ENCODE data around the gene PRXL2B.

The PRXL2B gene

DNA sequence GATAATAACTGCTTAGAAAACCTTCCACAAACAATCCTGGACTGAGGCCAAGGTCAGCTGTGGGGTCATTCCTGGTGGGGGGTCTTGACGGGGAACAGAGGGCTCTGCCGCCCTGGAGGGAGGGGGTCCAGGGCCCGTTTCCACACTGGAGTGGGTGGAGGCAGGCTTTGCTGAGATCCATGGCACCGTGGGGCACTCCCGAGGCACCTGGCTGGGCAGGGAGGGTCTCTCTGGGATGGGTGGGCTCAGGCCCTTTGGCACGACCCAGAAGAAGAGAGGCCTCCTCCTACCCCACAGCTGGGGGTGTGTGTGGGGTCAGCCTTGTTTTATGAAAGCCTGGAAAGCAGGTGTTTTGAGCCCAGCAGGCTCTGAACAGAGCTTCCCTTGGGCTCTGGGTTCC is 41.2 kb downstream of the PRXL2B start:
- ATAC-seq (ENCODE audit: low read depth) = no peak
- no peaks in the 10 kb centered on the region for H3K4me1 ChIP-seq (ENCODE audit: insufficient read depth, poor library complexity, severe bottlenecking)
- no peaks in the 10 kb centered on the region for H3K36me3 ChIP-seq (ENCODE audit: low read depth)
- H3K9me3 ChIP-seq (ENCODE audit: severe bottlenecking) = no peaks in the 10 kb centered on the region
- TF ChIP-seq, protein P1, sequence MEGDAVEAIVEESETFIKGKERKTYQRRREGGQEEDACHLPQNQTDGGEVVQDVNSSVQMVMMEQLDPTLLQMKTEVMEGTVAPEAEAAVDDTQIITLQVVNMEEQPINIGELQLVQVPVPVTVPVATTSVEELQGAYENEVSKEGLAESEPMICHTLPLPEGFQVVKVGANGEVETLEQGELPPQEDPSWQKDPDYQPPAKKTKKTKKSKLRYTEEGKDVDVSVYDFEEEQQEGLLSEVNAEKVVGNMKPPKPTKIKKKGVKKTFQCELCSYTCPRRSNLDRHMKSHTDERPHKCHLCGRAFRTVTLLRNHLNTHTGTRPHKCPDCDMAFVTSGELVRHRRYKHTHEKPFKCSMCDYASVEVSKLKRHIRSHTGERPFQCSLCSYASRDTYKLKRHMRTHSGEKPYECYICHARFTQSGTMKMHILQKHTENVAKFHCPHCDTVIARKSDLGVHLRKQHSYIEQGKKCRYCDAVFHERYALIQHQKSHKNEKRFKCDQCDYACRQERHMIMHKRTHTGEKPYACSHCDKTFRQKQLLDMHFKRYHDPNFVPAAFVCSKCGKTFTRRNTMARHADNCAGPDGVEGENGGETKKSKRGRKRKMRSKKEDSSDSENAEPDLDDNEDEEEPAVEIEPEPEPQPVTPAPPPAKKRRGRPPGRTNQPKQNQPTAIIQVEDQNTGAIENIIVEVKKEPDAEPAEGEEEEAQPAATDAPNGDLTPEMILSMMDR (IDR thresholded peaks at IDR 0.05; ENCODE audit: poor library complexity, severe bottlenecking) = no peak
- H3K27me3 ChIP-seq (ENCODE audit: insufficient read depth, poor library complexity, severe bottlenecking) = peaks cover 50% of the 10 kb centered on the region
- H3K27ac ChIP-seq (ENCODE audit: poor library complexity, severe bottlenecking) = no peak overlapping the region
- DNase-seq (ENCODE audit: low spot score) = peak; percentile 51
- no peak overlapping the region for H3K4me3 ChIP-seq (ENCODE audit: severe bottlenecking)

DNA sequence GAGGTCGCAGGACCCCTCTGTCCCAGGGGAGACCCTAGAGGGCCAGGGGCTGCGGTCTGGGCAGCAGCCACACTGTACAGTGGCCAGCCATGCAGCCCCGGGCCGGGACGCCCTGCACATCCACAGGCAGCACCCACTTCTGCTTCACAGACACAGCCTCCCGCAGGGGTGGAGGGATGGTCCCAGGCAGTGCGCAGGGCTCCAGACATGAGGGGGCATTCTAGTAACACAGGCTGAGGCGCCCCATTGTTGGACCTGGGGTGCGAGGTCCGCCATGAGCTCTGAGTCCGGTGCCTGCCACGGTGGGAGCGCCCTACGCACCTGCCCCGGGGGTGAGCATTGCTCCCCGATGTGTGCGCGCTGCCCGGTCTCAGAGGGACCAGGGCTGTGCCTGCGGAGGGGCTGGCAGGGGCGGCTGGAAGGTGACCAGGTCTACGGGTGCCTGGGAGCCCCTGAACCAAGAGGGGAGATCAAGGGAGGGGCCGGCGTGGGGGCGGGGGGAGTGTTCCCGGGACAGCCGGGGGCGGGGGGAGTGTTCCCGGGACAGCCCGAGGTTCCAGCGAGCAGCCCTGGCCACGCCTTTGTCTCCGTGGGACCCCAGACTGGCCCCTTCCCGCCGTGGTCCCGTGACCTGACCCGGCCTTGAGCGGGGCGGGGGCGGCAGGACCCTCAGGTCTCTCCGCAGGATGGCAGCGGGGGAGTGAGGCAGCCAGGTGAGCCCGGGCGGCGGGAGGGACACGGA is 41.8 kb downstream of the PRXL2B start:
- Histone ChIP-seq H3K27ac (ENCODE audit: poor library complexity, severe bottlenecking) (no peak overlapping the region), H3K36me3 (ENCODE audit: low read depth) (no peaks in the 10 kb centered on the region), H3K4me1 (ENCODE audit: insufficient read depth, poor library complexity, severe bottlenecking) (no peaks in the 10 kb centered on the region), H3K27me3 (ENCODE audit: insufficient read depth, poor library complexity, severe bottlenecking) (peaks cover 50% of the 10 kb centered on the region), H3K9me3 (ENCODE audit: severe bottlenecking) (no peaks in the 10 kb centered on the region), H3K4me3 (ENCODE audit: severe bottlenecking) (no peak overlapping the region)
- ATAC-seq (ENCODE audit: low read depth) = peak; percentile 37; the same call in 1 of the 3 replicates
- peak; percentile 50 for DNase-seq (ENCODE audit: low spot score)
- TF ChIP-seq, protein P1 (IDR thresholded peaks at IDR 0.05; ENCODE audit: poor library complexity, severe bottlenecking) = no peak

DNA sequence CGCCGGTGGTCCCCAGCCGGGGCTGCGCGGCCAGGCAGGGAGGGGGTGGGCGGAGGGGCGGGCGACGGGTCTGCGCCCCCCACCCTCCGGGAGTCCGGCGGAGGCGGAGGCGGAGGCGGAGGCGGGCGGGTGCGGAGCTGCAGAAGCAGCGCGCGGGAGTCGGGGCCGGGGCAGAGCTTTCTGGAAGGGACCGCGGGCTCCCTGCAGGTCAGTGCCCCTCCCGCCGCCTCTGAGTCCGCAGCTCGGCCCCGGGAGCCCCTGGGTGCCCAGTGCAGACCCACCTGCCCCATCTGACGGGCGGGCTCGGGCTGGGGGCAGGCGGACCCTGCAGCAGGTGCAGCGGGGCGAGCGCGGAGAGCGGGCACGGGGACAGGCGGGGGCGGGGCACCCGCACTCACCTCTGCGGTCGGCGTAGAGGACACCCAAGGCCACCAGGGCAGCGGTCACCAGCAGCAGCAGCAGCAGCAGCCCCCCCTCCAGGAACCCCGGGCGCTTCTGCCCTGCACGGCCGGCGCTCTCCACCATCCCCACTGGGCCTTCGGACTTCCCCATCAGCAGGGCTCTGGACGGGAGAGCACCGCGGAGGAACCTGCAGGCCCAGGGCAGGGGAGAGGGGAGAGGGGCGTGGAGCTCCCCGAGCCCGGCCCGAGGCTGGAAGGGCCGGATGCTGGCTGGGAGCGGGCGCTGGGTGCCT is 42.5 kb downstream of the PRXL2B start:
- H3K4me1 ChIP-seq (ENCODE audit: insufficient read depth, poor library complexity, severe bottlenecking) = no peaks in the 10 kb centered on the region
- DNase-seq (ENCODE audit: low spot score) (peak; percentile 56), ATAC-seq (ENCODE audit: low read depth) (no peak)
- H3K27ac ChIP-seq (ENCODE audit: poor library complexity, severe bottlenecking) = no peak overlapping the region
- peaks cover 50% of the 10 kb centered on the region for H3K27me3 ChIP-seq (ENCODE audit: insufficient read depth, poor library complexity, severe bottlenecking)
- H3K36me3 ChIP-seq (ENCODE audit: low read depth) = no peaks in the 10 kb centered on the region
- no peak overlapping the region for H3K4me3 ChIP-seq (ENCODE audit: severe bottlenecking)
- no peaks in the 10 kb centered on the region for H3K9me3 ChIP-seq (ENCODE audit: severe bottlenecking)
- TF ChIP-seq, protein P1 (IDR thresholded peaks at IDR 0.05; ENCODE audit: poor library complexity, severe bottlenecking) = no peak

DNA sequence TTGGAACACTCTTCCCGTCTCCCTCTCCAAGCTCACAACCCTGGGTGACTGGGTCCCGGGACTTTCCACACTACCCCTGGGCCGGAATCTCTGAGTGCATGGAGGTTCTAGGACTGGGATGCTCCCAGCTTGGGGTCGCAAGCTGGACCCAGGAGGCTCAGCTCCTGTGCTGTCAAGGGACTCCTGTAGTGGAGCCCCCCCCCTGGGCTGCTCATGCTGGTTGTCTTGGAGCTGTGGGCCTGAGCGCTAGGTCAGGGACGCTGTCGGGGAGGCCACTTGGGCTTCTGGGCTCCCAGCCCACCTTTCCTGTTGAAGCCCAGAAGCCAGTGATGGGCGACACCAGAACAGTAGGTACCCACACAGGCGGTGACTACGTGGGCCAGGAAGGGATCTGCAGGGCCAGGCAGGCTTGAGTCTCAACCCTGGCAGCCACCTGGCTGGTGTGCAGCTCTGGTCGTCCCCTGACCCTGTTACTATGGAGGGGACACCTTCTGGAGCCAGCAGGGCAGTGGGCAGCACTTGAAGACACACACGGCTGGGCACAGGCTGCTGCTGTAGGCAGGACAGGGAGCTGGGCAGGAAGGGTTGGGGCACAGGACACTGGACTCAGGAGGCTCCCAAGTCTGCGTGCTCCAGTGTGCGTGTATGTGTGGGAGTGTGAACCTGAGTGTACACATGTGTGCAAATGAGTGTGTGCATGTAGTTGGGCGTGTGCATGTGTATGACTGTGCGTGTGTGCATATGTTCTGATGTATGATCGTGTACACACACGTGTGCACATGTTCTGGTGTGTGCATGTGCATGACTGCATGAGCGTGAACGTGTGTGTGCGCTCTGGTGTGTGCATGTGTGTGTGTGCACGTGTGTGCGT is 43.3 kb downstream of the PRXL2B start:
- Histone ChIP-seq H3K27me3 (ENCODE audit: insufficient read depth, poor library complexity, severe bottlenecking) (peaks cover 50% of the 10 kb centered on the region), H3K9me3 (ENCODE audit: severe bottlenecking) (no peaks in the 10 kb centered on the region), H3K4me1 (ENCODE audit: insufficient read depth, poor library complexity, severe bottlenecking) (no peaks in the 10 kb centered on the region), H3K4me3 (ENCODE audit: severe bottlenecking) (no peak overlapping the region), H3K36me3 (ENCODE audit: low read depth) (no peaks in the 10 kb centered on the region), H3K27ac (ENCODE audit: poor library complexity, severe bottlenecking) (no peak overlapping the region)
- DNase-seq (ENCODE audit: low spot score) (peak; percentile 51), ATAC-seq (ENCODE audit: low read depth) (no peak)
- TF ChIP-seq, protein P1 (IDR thresholded peaks at IDR 0.05; ENCODE audit: poor library complexity, severe bottlenecking) = no peak
